ENCODE data around the gene ADRA1B. TPM values are rescaled to one million over a fixed set of nuclear protein-coding genes. Genes with fewer than 3 reads are reported as not detected.

Gene ADRA1B
- total and polyA plus RNA-seq, 2 of the 8 experiments (the other 6 are each of a cell fraction or from before 2014, with no cell fraction given): not detected

- WGBS, 2 experiments (ENCODE audit: extremely low coverage in 1 of 2, insufficient coverage in 1 of 2, insufficient read length in 1 of 2, insufficient replicate concordance in 2 of 2, low coverage in 1 of 2, low lambda C conversion rate in 2 of 2, missing lambda C conversion rate in 1 of 2): 90% methylated on average over 3 of the region's 3 CpGs; no CpG with 5 or more reads in 1 of the 2 experiments
- no peak for DNase-seq (ENCODE audit: low read depth in 1 of 2, low spot score in 2 of 2)
- no peak overlapping the region for H4K91ac ChIP-seq (replicated peaks; ENCODE audit: insufficient read length, low read length)
- H2BK5ac ChIP-seq (ENCODE audit: low read depth, low read length): no peak overlapping the region
- no peak overlapping the region for H3K4me3 ChIP-seq (ENCODE audit: extremely low read depth in 1 of 4, insufficient read depth in 2 of 4, low read depth in 3 of 4, low read length in 4 of 4)
- no peak overlapping the region for H3K56ac ChIP-seq (replicated peaks; ENCODE audit: insufficient read length, low read depth, low read length)
- ChIA-PET POLR2A (ENCODE audit: partially characterized antibody) (no interaction called here), CTCF (ENCODE audit: partially characterized antibody) (interaction anchor here (0.9 to 2.1 kb wide), 4 partner anchors 8 to 553 kb away, joined by 3 to 6 read pairs (median 4); no protein-coding TSS in a partner anchor)
- no peak overlapping the region for H3K4ac ChIP-seq (replicated peaks; ENCODE audit: insufficient read length, low read depth, low read length)
- H3K9me3 ChIP-seq (ENCODE audit: insufficient read depth in 2 of 2, low read depth in 1 of 2, low read length in 1 of 2): no peaks in the 10 kb centered on the region
- no peaks in the 10 kb centered on the region for H3K27me3 ChIP-seq (replicated peaks in 1 of 4; ENCODE audit: control insufficient read depth in 3 of 4, extremely low read depth in 1 of 4, insufficient read depth in 3 of 4, low read length in 3 of 4)
- no peak overlapping the region for H4K5ac ChIP-seq (ENCODE audit: insufficient read length, low read depth, low read length)
- H4K20me1 ChIP-seq (replicated peaks in 1 of 2; ENCODE audit: control insufficient read depth in 1 of 2, insufficient read depth in 2 of 2, low read length in 2 of 2): no peaks in the 10 kb centered on the region
- no peaks in the 10 kb centered on the region for H3K4me1 ChIP-seq (replicated peaks in 1 of 4; ENCODE audit: control insufficient read depth in 3 of 4, insufficient read depth in 4 of 4, low read length in 3 of 4)
- no peak overlapping the region for H2BK12ac ChIP-seq (ENCODE audit: low read depth, low read length)
- H3K27ac ChIP-seq (ENCODE audit: low read depth, low read length): no peak overlapping the region
- no peak for TF ChIP-seq EZH2 (IDR thresholded peaks at IDR 0.05; ENCODE audit: low read depth, low read length, severe bottlenecking)
- TF ChIP-seq EGR1 (IDR thresholded peaks at IDR 0.05; ENCODE audit: borderline replicate concordance, low read depth, low read length): no peak
- H2BK20ac ChIP-seq (ENCODE audit: low read length): no peak overlapping the region
- no peak overlapping the region for H2AFZ ChIP-seq (ENCODE audit: low read length)
- no peak overlapping the region for H3K23ac ChIP-seq (ENCODE audit: insufficient read length)
- no peak overlapping the region for H2BK15ac ChIP-seq (ENCODE audit: low read length)
- H3K36me3 ChIP-seq (ENCODE audit: control insufficient read depth in 2 of 4, insufficient read depth in 4 of 4, low read length in 3 of 4): no peaks in the 10 kb centered on the region
- H3K79me1 ChIP-seq (ENCODE audit: low read depth, low read length): no peaks in the 10 kb centered on the region; the same call in 1 of the 2 replicates
- H3K18ac ChIP-seq (ENCODE audit: extremely low read depth, low read length): no peak overlapping the region
- H3K14ac ChIP-seq (ENCODE audit: insufficient read length): no peak overlapping the region
- H3K9ac ChIP-seq (replicated peaks in 1 of 4; ENCODE audit: extremely low read depth in 1 of 4, low read depth in 3 of 4, low read length in 3 of 4): no peak overlapping the region
- no peak for FAIRE-seq
- H4K8ac ChIP-seq (ENCODE audit: extremely low read depth, insufficient read depth, low read length): no peak overlapping the region
- no peak overlapping the region for H2AK5ac ChIP-seq (ENCODE audit: low read depth, low read length)
- no peaks in the 10 kb centered on the region for H3K79me2 ChIP-seq (ENCODE audit: control insufficient read depth in 1 of 2, insufficient read depth in 2 of 2, low read length in 2 of 2)
- H3K23me2 ChIP-seq (ENCODE audit: low read depth, low read length): no peaks in the 10 kb centered on the region
- no peak overlapping the region for H3K4me2 ChIP-seq (ENCODE audit: insufficient read depth in 1 of 2, low read depth in 2 of 2, low read length in 2 of 2)
- no peak overlapping the region for H2BK120ac ChIP-seq (replicated peaks; ENCODE audit: low read depth, low read length)
These were observed 79.6 kb downstream of the ADRA1B start for GRCh38 chr5:159995907-159996306.
